ENCODE measurements around the gene ZNF282.
"Not testable (repeated sequence)": the region's sequence is repeated elsewhere in the genome, so short reads cannot be mapped to it uniquely, and the experiment has no call there.

Gene ZNF282

GRCh38 chr7:149216402-149216801, 21.1 kb downstream of the ZNF282 start:
- H3K4me3 ChIP-seq (ENCODE audit: low read length): no peak overlapping the region
- no peaks in the 10 kb centered on the region; the same call in 1 of the 2 replicates for H3K4me1 ChIP-seq (ENCODE audit: insufficient read depth, low read length)
- no peaks in the 10 kb centered on the region for H3K9me3 ChIP-seq (ENCODE audit: insufficient read depth, low read depth, low read length)
- H3K9ac ChIP-seq (ENCODE audit: low read depth, low read length): no peak overlapping the region
- H3K27me3 ChIP-seq (ENCODE audit: insufficient read depth, low read length): no peaks in the 10 kb centered on the region
- peaks cover 90% of the 10 kb centered on the region for H3K36me3 ChIP-seq (ENCODE audit: insufficient read depth, low read depth, low read length)
- H3K27ac ChIP-seq (ENCODE audit: low read length): no peak overlapping the region

GRCh38 chr7:149217570-149217969, 22.2 kb downstream of the ZNF282 start:
- H3K36me3 ChIP-seq (ENCODE audit: insufficient read depth, low read depth, low read length): peaks cover 82% of the 10 kb centered on the region

GRCh38 chr7:149218469-149219420, 23.4 kb downstream of the ZNF282 start:
- H3K9ac ChIP-seq (ENCODE audit: low read depth, low read length): no peak overlapping the region
- no peak overlapping the region for H3K4me3 ChIP-seq (ENCODE audit: low read length)
- H3K4me1 ChIP-seq (ENCODE audit: insufficient read depth, low read length): no peaks in the 10 kb centered on the region; the same call in 1 of the 2 replicates
- no peaks in the 10 kb centered on the region for H3K9me3 ChIP-seq (ENCODE audit: insufficient read depth, low read depth, low read length)
- H3K36me3 ChIP-seq (ENCODE audit: insufficient read depth, low read depth, low read length): peaks cover 75% of the 10 kb centered on the region
- no peak overlapping the region for H3K27ac ChIP-seq (ENCODE audit: low read length)
- no peaks in the 10 kb centered on the region for H3K27me3 ChIP-seq (ENCODE audit: insufficient read depth, low read length)

More at GRCh38 chr7:149217570-149217969, 22.2 kb downstream of the ZNF282 start:
- H3K9me3 ChIP-seq (ENCODE audit: insufficient read depth, low read depth, low read length): no peaks in the 10 kb centered on the region
- no peak overlapping the region for H3K9ac ChIP-seq (ENCODE audit: low read depth, low read length)
- H3K27me3 ChIP-seq (ENCODE audit: insufficient read depth, low read length): no peaks in the 10 kb centered on the region
- H3K4me3 ChIP-seq (ENCODE audit: low read length): no peak overlapping the region
- no peak overlapping the region for H3K27ac ChIP-seq (ENCODE audit: low read length)
- no peaks in the 10 kb centered on the region; the same call in 1 of the 2 replicates for H3K4me1 ChIP-seq (ENCODE audit: insufficient read depth, low read length)

- H3K9ac ChIP-seq (ENCODE audit: low read depth, low read length): no peak overlapping the region
- H3K36me3 ChIP-seq (ENCODE audit: insufficient read depth, low read depth, low read length): peaks cover 66% of the 10 kb centered on the region
- H3K4me1 ChIP-seq (ENCODE audit: insufficient read depth, low read length): no peaks in the 10 kb centered on the region; the same call in 1 of the 2 replicates
- H3K27ac ChIP-seq (ENCODE audit: low read length): no peak overlapping the region
- no peak overlapping the region for H3K4me3 ChIP-seq (ENCODE audit: low read length)
- H3K27me3 ChIP-seq (ENCODE audit: insufficient read depth, low read length): no peaks in the 10 kb centered on the region
- no peaks in the 10 kb centered on the region for H3K9me3 ChIP-seq (ENCODE audit: insufficient read depth, low read depth, low read length)
These were observed 25.2 kb downstream of the ZNF282 start for GRCh38 chr7:149220534-149220933.

DNA sequence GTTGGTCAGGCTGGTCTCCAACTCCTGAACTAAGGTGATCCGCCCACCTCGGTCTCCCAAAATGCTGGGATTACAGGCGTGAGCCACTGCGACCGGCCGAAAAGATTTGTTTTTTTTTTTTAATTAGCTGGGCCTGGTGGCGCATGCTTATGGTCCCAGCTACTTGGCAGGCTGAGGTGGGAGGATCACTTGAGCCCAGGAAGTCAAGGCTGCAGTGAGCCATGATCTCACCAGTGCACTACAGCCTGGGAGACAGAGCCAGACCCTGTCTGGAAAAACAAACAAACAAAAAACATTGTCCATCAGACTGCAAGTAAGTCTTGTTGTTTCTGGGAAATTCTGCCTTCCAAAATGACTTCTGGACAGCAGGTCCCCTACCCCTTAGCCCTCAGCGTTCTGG, 27.8 kb downstream of the ZNF282 start:
- Histone ChIP-seq H3K4me3 (ENCODE audit: low read length) (no peak overlapping the region), H3K27ac (ENCODE audit: low read length) (no peak overlapping the region), H3K4me1 (ENCODE audit: insufficient read depth, low read length) (no peaks in the 10 kb centered on the region; the same call in 1 of the 2 replicates), H3K36me3 (ENCODE audit: insufficient read depth, low read depth, low read length) (peaks cover 41% of the 10 kb centered on the region), H3K27me3 (ENCODE audit: insufficient read depth, low read length) (no peaks in the 10 kb centered on the region), H3K9ac (ENCODE audit: low read depth, low read length) (no peak overlapping the region), H3K9me3 (ENCODE audit: insufficient read depth, low read depth, low read length) (no peaks in the 10 kb centered on the region)

DNA sequence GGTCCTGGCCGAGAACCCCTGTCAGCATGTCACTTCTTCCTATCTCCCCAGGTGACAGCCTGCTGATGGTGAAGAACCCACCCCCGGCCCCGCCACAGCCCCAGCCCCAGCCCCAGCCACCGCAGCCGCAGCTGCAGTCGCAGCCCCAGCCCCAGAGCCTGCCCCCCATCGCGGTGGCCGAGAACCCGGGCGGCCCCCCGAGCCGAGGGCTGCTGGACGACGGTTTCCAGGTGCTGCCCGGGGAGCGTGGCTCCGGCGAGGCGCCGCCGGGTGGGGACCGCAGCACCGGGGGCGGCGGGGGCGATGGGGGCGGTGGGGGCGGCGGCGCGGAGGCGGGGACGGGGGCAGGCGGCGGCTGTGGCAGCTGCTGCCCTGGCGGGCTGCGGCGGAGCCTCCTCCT, 28.4 kb downstream of the ZNF282 start:
- Histone ChIP-seq H3K9me3 (ENCODE audit: insufficient read depth, low read depth, low read length) (no peaks in the 10 kb centered on the region), H3K36me3 (ENCODE audit: insufficient read depth, low read depth, low read length) (peaks cover 35% of the 10 kb centered on the region), H3K27ac (ENCODE audit: low read length) (no peak overlapping the region), H3K4me1 (ENCODE audit: insufficient read depth, low read length) (no peaks in the 10 kb centered on the region; the same call in 1 of the 2 replicates), H3K27me3 (ENCODE audit: insufficient read depth, low read length) (no peaks in the 10 kb centered on the region), H3K4me3 (ENCODE audit: low read length) (no peak overlapping the region), H3K9ac (ENCODE audit: low read depth, low read length) (no peak overlapping the region)

DNA sequence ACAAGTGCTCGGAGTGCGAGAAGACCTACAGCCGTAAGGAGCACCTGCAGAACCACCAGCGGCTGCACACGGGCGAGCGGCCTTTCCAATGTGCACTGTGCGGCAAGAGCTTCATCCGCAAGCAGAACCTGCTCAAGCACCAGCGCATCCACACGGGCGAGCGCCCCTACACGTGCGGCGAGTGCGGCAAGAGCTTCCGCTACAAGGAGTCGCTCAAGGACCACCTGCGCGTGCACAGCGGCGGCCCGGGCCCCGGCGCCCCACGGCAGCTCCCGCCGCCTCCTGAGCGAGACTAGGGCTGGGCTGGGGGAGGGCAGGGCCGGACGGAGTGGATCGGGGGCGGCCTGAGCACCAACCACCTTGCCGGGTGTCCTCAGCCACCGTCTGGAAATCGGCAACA, 29.0 kb downstream of the ZNF282 start:
- no peaks in the 10 kb centered on the region for H3K4me1 ChIP-seq (ENCODE audit: insufficient read depth, low read length)
- H3K9ac ChIP-seq (ENCODE audit: low read depth, low read length): no peak overlapping the region
- no peaks in the 10 kb centered on the region for H3K27me3 ChIP-seq (ENCODE audit: insufficient read depth, low read length)
- H3K4me3 ChIP-seq (ENCODE audit: low read length): no peak overlapping the region
- no peaks in the 10 kb centered on the region for H3K9me3 ChIP-seq (ENCODE audit: insufficient read depth, low read depth, low read length)
- no peak overlapping the region for H3K27ac ChIP-seq (ENCODE audit: low read length)
- peaks cover 29% of the 10 kb centered on the region for H3K36me3 ChIP-seq (ENCODE audit: insufficient read depth, low read depth, low read length)

- no peaks in the 10 kb centered on the region for H3K27me3 ChIP-seq (ENCODE audit: insufficient read depth, low read length)
- H3K9ac ChIP-seq (ENCODE audit: low read depth, low read length): no peak overlapping the region
- no peaks in the 10 kb centered on the region for H3K9me3 ChIP-seq (ENCODE audit: insufficient read depth, low read depth, low read length)
- no peak overlapping the region for H3K4me3 ChIP-seq (ENCODE audit: low read length)
- H3K27ac ChIP-seq (ENCODE audit: low read length): no peak overlapping the region
- H3K4me1 ChIP-seq (ENCODE audit: insufficient read depth, low read length): no peaks in the 10 kb centered on the region
- H3K36me3 ChIP-seq (ENCODE audit: insufficient read depth, low read depth, low read length): peaks cover 29% of the 10 kb centered on the region
These were observed 29.8 kb downstream of the ZNF282 start for GRCh38 chr7:149225106-149225505.

DNA sequence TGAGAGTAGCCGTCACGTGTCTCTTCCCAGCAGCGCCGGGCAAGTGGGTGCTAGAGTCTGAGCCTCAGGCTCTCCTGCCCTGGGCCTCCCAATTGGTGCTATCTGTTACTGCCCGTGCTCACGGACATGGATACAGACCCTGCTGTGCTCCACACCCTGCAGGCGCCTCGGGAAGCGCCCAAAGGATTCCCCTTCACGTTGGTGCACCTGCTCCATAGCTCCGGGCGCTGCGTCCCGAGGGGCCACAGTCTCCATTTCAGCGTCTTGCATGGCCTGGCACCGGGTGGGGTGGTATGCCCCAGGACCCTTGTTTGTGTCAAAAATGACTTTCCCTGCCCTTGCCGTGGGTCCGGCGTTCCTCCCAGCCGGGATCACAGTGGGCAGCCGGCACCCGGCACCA, 30.3 kb downstream of the ZNF282 start:
- H3K27me3 ChIP-seq (ENCODE audit: insufficient read depth, low read length): no peaks in the 10 kb centered on the region
- H3K36me3 ChIP-seq (ENCODE audit: insufficient read depth, low read depth, low read length): peaks cover 25% of the 10 kb centered on the region
- no peak overlapping the region for H3K27ac ChIP-seq (ENCODE audit: low read length)
- H3K9me3 ChIP-seq (ENCODE audit: insufficient read depth, low read depth, low read length): no peaks in the 10 kb centered on the region
- no peak overlapping the region for H3K9ac ChIP-seq (ENCODE audit: low read depth, low read length)
- no peaks in the 10 kb centered on the region for H3K4me1 ChIP-seq (ENCODE audit: insufficient read depth, low read length)
- no peak overlapping the region for H3K4me3 ChIP-seq (ENCODE audit: low read length)

GRCh38 chr7:149226366-149226765, 31.0 kb downstream of the ZNF282 start:
- peaks cover 19% of the 10 kb centered on the region for H3K36me3 ChIP-seq (ENCODE audit: insufficient read depth, low read depth, low read length)
- H3K9me3 ChIP-seq (ENCODE audit: insufficient read depth, low read depth, low read length); H3K4me3 ChIP-seq (ENCODE audit: low read length); H3K27me3 ChIP-seq (ENCODE audit: insufficient read depth, low read length); H3K4me1 ChIP-seq (ENCODE audit: insufficient read depth, low read length); H3K27ac ChIP-seq (ENCODE audit: low read length); H3K9ac ChIP-seq (ENCODE audit: low read depth, low read length): not testable (repeated sequence)

- no peaks in the 10 kb centered on the region for H3K4me1 ChIP-seq (ENCODE audit: insufficient read depth, low read length)
- H3K36me3 ChIP-seq (ENCODE audit: insufficient read depth, low read depth, low read length): peaks cover 15% of the 10 kb centered on the region; the same call in 1 of the 2 replicates
- H3K9ac ChIP-seq (ENCODE audit: low read depth, low read length): no peak overlapping the region
- no peaks in the 10 kb centered on the region for H3K9me3 ChIP-seq (ENCODE audit: insufficient read depth, low read depth, low read length)
- H3K27me3 ChIP-seq (ENCODE audit: insufficient read depth, low read length): no peaks in the 10 kb centered on the region
- no peak overlapping the region for H3K27ac ChIP-seq (ENCODE audit: low read length)
- H3K4me3 ChIP-seq (ENCODE audit: low read length): no peak overlapping the region
These were observed 31.6 kb downstream of the ZNF282 start for GRCh38 chr7:149226840-149227494.
